Rectal smooth muscle tissue (tissue), 1 donor: ENCODE data around the gene MRPL57.
"Not testable (repeated sequence)": the region's sequence is repeated elsewhere in the genome, so short reads cannot be mapped to it uniquely, and the experiment has no call there.

Experiments used
- H3K27ac ChIP-seq: one replicate; pipeline ENCODE4 v1.7.0; 2013; ENCODE audit warnings: low read depth, low read length, inconsistent platforms
- H3K27me3 ChIP-seq: one replicate; pipeline ENCODE4 v1.7.0; 2013; ENCODE audit warnings: low read length; ENCODE audit not compliant: control insufficient read depth, insufficient read depth
- H3K36me3 ChIP-seq: one replicate; pipeline ENCODE4 v1.7.0; 2013; ENCODE audit warnings: low read length; ENCODE audit not compliant: control insufficient read depth, insufficient read depth
- H3K4me1 ChIP-seq: one replicate; pipeline ENCODE4 v1.7.0; 2013; ENCODE audit warnings: low read length; ENCODE audit not compliant: control insufficient read depth, insufficient read depth
- H3K4me3 ChIP-seq: one replicate; pipeline ENCODE4 v1.7.0; 2013; ENCODE audit warnings: low read length
- H3K9ac ChIP-seq: one replicate; pipeline ENCODE4 v1.7.0; 2013; ENCODE audit warnings: low read length

Gene MRPL57

DNA sequence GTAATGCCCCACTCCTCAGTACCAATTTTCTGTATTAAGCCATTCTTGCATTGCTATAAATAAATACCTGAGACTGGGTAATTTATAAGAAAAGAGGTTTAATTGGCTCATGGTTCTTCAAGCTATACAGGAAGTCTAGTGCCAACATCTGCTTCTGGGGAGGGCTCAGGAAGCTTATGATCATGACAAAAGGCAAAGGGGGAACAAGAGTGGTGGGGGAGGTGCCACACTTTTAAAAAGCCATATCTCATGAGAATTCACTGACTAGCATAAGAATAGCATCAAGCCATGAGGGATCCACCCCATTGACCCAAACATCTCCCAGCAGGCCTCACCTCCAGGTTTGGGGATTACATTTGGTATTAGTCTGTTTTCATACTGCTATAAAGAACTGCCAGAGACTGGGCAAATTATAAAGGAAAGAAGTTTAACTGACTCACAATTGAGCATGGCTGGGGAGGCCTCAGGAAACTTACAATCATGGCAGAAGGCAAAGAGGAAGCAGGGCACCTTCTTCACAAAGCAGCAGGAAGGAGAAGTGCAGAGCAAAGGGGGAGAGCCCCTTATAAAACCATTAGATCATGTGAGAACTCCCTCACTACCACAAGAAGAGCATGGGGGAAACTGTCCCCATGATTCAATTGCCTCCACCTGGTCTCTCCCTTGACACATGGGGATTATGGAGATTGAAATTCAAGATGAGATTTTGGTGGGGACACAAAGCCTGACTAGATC, 25.2 kb downstream of the MRPL57 start:
- not testable (repeated sequence) for H3K9ac ChIP-seq, H3K4me1 ChIP-seq, H3K4me3 ChIP-seq, H3K27ac ChIP-seq, H3K27me3 ChIP-seq, H3K36me3 ChIP-seq

DNA sequence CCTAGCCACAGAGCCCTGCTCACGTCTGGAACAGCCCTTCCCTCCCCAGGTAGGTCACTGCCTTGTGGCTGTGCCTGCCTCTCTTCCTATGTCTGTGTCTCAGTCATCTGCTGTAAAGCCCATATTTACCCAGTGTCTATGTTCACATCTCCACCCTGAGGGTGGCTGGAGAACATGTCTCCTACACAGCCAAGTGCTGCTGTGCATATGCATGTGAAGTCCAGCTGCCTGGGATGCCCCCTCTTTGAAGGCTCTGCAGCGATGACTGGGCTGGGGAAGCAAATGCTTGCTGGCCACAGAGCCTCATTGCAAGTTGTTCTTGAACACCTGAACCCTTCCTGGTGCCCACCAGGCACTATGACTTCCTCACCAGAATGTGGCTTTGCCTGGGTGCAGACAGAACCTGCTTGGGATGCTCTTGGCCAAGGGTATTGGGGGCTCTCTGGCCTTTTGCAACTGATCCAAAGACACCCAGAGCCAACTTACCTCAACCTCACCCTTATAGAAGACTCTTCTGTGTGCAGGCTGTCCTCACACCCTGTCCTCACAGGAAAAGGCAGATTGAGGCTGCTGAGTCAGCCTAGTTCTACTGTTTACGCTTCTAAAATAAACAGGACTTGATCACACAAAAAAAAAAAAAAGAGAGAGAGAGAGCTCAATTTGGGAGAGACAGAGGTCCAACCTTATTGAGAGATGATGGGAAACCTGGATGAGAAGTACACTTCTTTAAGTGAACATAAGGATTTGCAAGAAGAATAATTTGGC, 26.5 kb downstream of the MRPL57 start:
- Histone ChIP-seq H3K27me3 (no peaks in the 10 kb centered on the region), H3K9ac (no peak overlapping the region), H3K27ac (no peak overlapping the region), H3K4me3 (no peak overlapping the region), H3K36me3 (no peaks in the 10 kb centered on the region), H3K4me1 (no peaks in the 10 kb centered on the region)

DNA sequence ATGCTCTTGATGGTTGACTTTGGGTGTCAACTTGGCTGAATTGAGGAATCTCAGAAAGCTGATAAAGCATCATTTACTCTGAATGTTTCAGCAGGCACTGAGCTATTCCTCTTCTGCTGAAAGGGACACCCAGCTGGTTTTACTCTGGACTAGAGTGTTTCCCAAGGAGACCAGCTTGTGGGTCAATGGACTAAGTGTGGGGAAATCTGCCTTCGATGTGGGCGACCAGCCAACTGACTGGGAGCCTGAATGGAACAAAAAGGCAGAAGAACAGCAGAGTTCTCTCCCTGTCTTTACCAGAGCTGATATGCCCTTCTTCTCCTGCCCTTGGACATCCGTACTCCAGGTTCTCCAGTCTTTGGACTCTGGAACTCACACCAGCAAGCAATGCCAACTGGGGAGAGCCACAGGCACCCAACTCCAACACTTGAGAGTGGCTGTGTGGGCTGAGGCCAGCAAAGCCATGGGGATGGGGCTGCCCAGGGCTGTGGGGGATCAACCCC, 32.2 kb downstream of the MRPL57 start:
- no peaks in the 10 kb centered on the region for H3K27me3 ChIP-seq
- H3K4me3 ChIP-seq, result no peak overlapping the region
- H3K9ac ChIP-seq, result no peak overlapping the region
- no peaks in the 10 kb centered on the region for H3K4me1 ChIP-seq
- no peaks in the 10 kb centered on the region for H3K36me3 ChIP-seq
- no peak overlapping the region for H3K27ac ChIP-seq

DNA sequence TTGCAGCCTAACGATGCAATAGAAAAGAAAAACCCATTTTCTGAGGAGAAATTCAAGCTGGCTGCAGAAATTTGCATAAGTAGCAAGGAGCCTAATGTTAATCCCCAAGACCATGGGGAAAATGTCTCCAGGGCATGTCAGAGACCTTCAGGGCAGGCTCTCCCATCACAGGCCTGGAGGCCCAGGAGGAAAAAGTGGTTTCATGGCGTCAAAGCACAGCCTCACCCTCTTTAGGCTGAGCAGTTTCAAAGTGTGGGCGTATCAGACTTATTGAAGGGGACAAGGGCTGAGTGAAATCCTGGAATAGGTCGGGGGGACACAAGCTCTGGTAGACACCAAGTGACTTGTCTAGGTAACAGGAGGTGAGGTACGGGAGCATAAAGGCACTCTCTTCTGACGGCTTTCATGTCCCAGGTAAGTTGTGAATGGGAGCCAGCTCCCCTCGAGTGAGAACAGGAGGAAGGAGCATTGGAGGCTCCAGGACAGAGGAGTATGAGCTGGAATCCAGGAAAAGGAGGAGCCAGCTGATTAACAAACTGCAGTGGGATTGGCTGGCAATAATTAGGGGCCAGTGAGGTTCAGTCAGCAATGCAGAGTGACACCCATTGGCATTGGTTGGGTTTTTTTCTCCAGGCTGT, 35.8 kb downstream of the MRPL57 start:
- Histone ChIP-seq H3K9ac (no peak overlapping the region), H3K4me3 (no peak overlapping the region), H3K36me3 (no peaks in the 10 kb centered on the region), H3K4me1 (no peaks in the 10 kb centered on the region), H3K27me3 (no peaks in the 10 kb centered on the region), H3K27ac (no peak overlapping the region)

DNA sequence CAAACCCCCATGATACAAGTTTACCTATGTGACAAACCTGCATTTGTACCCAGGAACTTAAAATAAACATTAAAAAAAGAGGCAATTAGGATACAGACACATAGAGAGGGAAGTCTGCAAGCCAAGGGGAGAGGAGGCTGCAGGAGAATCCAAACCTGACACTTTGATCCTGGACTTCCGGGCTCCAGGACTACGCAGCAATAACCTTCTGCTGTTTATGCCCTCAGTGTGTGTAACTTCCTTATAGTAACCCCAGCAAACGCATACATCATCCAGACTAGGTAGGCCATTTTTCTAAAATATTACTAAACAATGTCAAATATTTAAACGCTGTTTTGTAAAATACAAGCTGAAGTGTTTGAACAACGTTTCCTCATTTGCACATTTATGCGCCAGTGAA, 39.0 kb downstream of the MRPL57 start:
- H3K27ac ChIP-seq, H3K9ac ChIP-seq, H3K4me1 ChIP-seq, H3K27me3 ChIP-seq, H3K4me3 ChIP-seq, H3K36me3 ChIP-seq: not testable (repeated sequence)

DNA sequence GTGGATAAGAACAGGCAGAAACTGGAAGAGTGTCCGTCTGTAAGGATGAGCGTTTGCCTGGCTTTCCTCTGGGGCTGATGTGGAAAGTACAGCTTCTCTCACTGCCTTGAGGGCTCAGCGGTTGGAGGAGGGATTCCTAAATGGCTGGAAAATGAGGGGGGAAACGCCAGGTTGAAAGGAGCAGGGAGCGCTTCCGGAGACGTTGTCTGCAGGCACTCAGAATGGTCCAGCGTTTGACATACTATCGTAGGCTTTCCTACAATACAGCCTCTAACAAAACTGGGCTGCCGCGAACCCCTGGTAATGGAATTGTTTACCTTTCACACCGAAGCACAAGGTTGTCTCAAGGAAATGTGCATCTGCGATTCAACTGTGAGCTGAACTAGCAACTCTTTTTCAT, 39.9 kb downstream of the MRPL57 start:
- Histone ChIP-seq H3K36me3 (no peaks in the 10 kb centered on the region), H3K4me3 (no peak overlapping the region), H3K27me3 (no peaks in the 10 kb centered on the region), H3K4me1 (no peaks in the 10 kb centered on the region), H3K27ac (no peak overlapping the region), H3K9ac (no peak overlapping the region)

DNA sequence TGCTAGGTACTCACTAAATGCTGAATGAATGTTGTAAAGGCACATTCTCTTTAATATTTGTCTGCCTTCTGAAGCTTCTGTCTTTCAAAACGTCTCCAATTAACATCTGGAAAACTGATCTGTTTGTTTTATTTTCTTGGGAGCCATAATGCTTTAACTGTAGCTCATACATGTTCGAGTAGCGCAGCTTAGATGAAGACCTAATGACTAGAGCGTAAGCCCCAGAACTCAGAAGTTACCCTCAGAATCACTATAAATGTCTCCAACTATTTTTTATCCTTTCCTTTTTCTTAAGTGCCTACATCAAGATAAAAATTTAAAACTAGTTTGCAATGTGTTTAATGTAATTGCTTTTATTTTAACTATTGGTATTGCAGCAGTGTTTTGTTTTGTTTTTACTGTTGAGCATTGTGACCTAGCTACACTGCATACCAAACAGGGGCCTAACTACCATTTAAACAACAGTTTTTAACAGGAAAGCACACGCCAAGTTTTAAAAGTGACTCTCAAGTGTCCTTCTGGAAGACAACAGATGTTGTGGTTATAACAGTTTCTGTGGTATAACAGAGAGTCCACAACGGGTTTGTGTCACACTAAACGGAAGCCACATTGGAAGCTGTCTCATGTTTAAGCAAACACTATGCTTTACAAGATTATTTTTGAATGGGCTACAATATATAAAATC, 42.0 kb downstream of the MRPL57 start:
- Histone ChIP-seq H3K9ac (no peak overlapping the region), H3K27ac (no peak overlapping the region), H3K27me3 (no peaks in the 10 kb centered on the region), H3K4me3 (no peak overlapping the region), H3K4me1 (no peaks in the 10 kb centered on the region), H3K36me3 (no peaks in the 10 kb centered on the region)

DNA sequence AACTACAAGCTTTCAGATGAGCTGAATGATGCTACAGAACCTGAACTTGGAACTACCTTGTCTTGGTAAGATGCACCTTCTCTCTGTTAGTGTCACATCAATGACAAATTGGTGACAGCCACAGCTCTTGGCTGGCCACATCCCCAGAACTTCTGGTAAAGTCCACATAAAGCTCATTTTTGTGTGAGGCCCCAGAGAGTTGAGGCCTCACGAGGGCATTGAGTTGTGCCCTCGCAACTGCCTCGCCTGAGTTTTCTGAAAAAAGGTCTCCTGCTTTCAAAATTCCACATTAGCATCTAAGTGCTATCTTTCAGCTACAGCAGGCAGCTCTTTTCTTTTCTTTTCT, 42.6 kb downstream of the MRPL57 start:
- Histone ChIP-seq H3K27ac (no peak overlapping the region), H3K27me3 (no peaks in the 10 kb centered on the region), H3K36me3 (no peaks in the 10 kb centered on the region), H3K4me1 (no peaks in the 10 kb centered on the region), H3K9ac (no peak overlapping the region), H3K4me3 (no peak overlapping the region)

DNA sequence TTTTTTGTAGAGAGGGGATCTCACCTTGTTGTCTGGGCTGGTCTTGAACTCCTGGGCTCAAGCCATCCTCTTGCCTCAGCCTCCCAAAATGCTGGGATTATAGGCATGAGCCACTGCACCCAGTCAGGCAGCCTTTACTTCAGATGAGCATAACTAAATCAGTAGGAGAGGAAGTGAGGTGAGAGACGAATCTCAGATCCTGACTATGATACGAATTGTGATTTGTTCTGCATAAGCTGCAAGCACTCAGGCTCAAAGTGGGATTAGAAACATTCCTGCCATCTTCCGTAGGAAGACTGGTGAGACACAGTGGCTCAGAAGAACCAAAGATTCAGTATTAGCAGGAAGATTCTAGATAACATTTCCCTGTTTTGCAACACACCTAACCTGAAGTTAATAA, 43.3 kb downstream of the MRPL57 start:
- H3K27me3 ChIP-seq, H3K9ac ChIP-seq, H3K4me3 ChIP-seq, H3K27ac ChIP-seq, H3K4me1 ChIP-seq, H3K36me3 ChIP-seq: not testable (repeated sequence)

DNA sequence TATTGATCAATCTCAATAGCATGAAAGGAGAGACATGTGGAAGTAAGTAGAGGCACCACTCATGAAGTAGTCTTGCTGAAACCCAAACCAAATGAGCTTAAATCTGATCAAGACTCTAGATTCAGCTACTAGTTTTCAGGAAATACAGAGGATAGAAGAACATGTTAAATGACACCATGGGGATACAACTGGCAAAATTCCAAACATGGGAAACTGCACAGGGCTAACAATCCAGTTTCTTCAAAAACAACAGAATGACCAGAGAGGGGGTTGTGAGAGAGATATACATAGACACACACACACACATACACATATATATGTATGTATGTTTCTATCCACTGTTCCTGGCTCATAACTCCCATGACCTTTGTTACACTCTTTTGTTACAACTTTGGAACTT, 44.8 kb downstream of the MRPL57 start:
- no peaks in the 10 kb centered on the region for H3K4me1 ChIP-seq
- H3K4me3 ChIP-seq, result no peak overlapping the region
- H3K27me3 ChIP-seq, result no peaks in the 10 kb centered on the region
- H3K36me3 ChIP-seq, result no peaks in the 10 kb centered on the region
- H3K27ac ChIP-seq, result no peak overlapping the region
- no peak overlapping the region for H3K9ac ChIP-seq

DNA sequence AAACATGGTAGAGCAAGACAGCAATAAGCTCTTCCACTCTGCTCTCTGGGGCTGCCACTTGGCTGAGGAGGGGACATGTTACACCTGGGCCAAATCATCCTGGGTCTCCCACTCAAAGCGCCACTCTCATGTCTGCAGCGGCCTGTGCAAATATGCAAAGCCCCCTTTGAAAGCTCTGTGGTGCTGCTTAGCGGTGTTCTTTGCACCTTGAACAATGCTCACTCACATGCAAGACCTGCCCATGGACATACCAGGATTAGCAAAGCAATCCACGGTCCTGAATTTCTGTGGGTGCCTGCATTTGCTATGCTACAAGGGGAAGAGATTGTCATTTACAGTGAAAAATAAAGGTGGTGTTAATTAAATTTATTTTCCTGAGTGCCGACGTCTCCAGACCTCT, 48.6 kb downstream of the MRPL57 start:
- Histone ChIP-seq H3K36me3 (no peaks in the 10 kb centered on the region), H3K4me3 (no peak overlapping the region), H3K27ac (no peak overlapping the region), H3K9ac (no peak overlapping the region), H3K27me3 (no peaks in the 10 kb centered on the region), H3K4me1 (no peaks in the 10 kb centered on the region)

DNA sequence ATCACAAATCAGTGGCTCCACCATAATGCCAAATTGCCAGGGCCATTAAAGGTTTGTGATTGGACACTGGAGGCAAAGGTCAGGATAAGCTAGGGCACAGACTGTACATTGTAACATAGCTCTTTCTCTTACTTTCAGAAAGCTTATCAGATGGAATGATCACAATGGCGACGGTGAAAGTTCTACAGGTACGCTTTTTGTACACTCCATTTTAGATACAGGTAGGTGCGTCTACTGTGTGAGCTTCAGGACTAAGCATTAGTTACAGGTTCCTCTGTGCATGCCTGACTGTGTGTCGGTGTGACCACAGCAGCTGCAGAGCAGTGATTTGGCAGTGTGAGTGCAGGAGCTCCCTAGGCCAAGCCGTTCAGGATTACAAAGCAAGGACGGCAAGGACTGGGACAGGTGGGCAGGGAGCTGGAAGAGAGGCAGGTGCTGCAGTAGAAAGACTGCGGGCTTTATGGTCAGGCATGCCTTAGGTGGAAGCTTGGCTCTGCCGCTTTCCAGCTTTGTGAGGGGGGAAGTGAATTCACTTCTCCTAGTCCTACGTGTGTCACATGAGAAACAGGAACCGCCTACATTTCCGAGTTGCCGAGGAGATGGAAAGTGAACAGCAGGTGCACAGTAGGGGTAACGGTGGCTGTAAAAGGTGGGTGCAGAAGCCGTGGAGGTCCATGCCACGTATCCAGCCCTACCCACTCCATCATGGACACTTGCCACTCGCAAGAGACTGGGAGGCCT, 49.6 kb downstream of the MRPL57 start:
- Histone ChIP-seq H3K27me3 (no peaks in the 10 kb centered on the region), H3K4me3 (no peak overlapping the region)

More for the DNA sequence above, 49.6 kb downstream of the MRPL57 start:
- Histone ChIP-seq H3K4me1 (no peaks in the 10 kb centered on the region), H3K9ac (no peak overlapping the region), H3K27ac (no peak overlapping the region), H3K36me3 (no peaks in the 10 kb centered on the region)
